Astrocyte (in vitro differentiated cells and primary cell): ENCODE measurements around the gene PSAP.

ENCODE experiments used
- EZH2 ChIP-seq: IDR thresholded peaks from 2 replicates; pipeline ENCODE4 v1.6.1; 2012; ENCODE audit warnings: mild to moderate bottlenecking, low read length, inconsistent platforms; ENCODE audit not compliant: insufficient read depth
- TF ChIP-seq, protein P1 (sequence below): IDR thresholded peaks from 2 replicates; pipeline ENCODE4 v1.5.1; 2011; ENCODE audit warnings: low read depth, mild to moderate bottlenecking, inconsistent platforms, low read length, moderate library complexity; ENCODE audit not compliant: insufficient read depth

DNA sequence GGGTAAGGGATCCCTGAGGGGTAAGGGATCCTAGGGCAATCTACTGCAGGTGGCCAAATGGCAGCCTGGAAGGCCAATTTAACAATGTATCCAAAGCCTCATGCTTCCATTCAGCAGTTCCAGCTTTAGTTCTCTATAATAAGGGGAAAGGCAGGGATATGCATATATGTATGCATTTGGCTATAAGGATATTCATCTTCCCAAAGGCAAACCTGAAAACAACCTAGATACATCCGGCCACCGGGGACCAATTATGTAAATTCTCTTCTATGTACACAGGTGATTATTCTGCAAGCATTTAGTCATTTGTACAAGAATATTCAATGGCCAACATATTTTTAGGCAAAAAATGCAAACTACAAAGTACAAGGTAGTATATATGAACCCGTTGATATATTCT lies 26.7 kb downstream of the PSAP start:
- TF ChIP-seq, protein P1, sequence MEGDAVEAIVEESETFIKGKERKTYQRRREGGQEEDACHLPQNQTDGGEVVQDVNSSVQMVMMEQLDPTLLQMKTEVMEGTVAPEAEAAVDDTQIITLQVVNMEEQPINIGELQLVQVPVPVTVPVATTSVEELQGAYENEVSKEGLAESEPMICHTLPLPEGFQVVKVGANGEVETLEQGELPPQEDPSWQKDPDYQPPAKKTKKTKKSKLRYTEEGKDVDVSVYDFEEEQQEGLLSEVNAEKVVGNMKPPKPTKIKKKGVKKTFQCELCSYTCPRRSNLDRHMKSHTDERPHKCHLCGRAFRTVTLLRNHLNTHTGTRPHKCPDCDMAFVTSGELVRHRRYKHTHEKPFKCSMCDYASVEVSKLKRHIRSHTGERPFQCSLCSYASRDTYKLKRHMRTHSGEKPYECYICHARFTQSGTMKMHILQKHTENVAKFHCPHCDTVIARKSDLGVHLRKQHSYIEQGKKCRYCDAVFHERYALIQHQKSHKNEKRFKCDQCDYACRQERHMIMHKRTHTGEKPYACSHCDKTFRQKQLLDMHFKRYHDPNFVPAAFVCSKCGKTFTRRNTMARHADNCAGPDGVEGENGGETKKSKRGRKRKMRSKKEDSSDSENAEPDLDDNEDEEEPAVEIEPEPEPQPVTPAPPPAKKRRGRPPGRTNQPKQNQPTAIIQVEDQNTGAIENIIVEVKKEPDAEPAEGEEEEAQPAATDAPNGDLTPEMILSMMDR: no peak
- no peak for TF ChIP-seq EZH2
